Coronary artery (tissue), 2 donors: ENCODE measurements around the gene PTPN13.

Source experiments
- DNase-seq: peaks from one replicate; pipeline ENCODE4 v3.0.0-alpha.2; 2017; ENCODE audit warnings: low spot score
- H3K27ac ChIP-seq, 2 donors: fragments of 200-600 bp; sonication (generic); one replicate each; pipeline ENCODE4 v1.5.1; 2016 to 2019
- H3K4me3 ChIP-seq: fragments of 200-600 bp; sonication (generic); 2 replicates; pipeline ENCODE4 v1.5.1; 2016; ENCODE audit warnings: mild to moderate bottlenecking, moderate library complexity
- CTCF ChIP-seq: fragments of 200-600 bp; sonication (generic); IDR thresholded peaks from one replicate; pipeline ENCODE4 v1.5.1; 2019; ENCODE audit warnings: antibody characterized with exemption

PTPN13 gene

GRCh38 chr4:86565651-86566050, 28.5 kb upstream of the PTPN13 start:
- TF ChIP-seq CTCF: no peak
- Histone ChIP-seq H3K27ac (no peak overlapping the region), H3K4me3 (no peak overlapping the region)
- DNase-seq: no peak

- no peak for DNase-seq
- TF ChIP-seq CTCF: no peak
- H3K27ac ChIP-seq: no peak overlapping the region
- no peak overlapping the region for H3K4me3 ChIP-seq
Measured at GRCh38 chr4:86569103-86569870, 24.8 kb upstream of the PTPN13 start.

- no peak for DNase-seq
- H3K27ac ChIP-seq: no peak overlapping the region
- TF ChIP-seq CTCF: no peak
- H3K4me3 ChIP-seq: no peak overlapping the region
Measured at GRCh38 chr4:86579941-86580340, 14.2 kb upstream of the PTPN13 start.

- no peak for DNase-seq
- H3K27ac ChIP-seq: no peak overlapping the region
Measured at GRCh38 chr4:86582410-86582809, 11.7 kb upstream of the PTPN13 start.

GRCh38 chr4:86586160-86586572, 7.9 kb upstream of the PTPN13 start:
- H3K27ac ChIP-seq: peak overlapping the region; percentile 6 to 50
- no peak for TF ChIP-seq CTCF
- DNase-seq: no peak
- H3K4me3 ChIP-seq: peak overlapping the region; percentile 0

More at GRCh38 chr4:86582410-86582809, 11.7 kb upstream of the PTPN13 start:
- peak overlapping the region; percentile 21 for H3K4me3 ChIP-seq
- TF ChIP-seq CTCF: no peak

GRCh38 chr4:86586626-86587380, 7.3 kb upstream of the PTPN13 start:
- DNase-seq: no peak
- no peak for TF ChIP-seq CTCF
- H3K27ac ChIP-seq: peak overlapping the region; percentile 6 to 50
- peak overlapping the region; percentile 0 for H3K4me3 ChIP-seq
